Parathyroid adenoma (tissue), 2 donors: ENCODE data around the gene FAM124B.

Experiments used
- H2AFZ ChIP-seq: fragments of 300-600 bp; sonication (generic); one replicate; pipeline ENCODE4 v1.7.0; 2017; ENCODE audit warnings: antibody characterized with exemption, mild to moderate bottlenecking
- H3K27ac ChIP-seq: fragments of 300-600 bp; sonication (generic); one replicate; pipeline ENCODE4 v1.7.0; 2017
- H3K27me3 ChIP-seq: fragments of 300-600 bp; sonication (generic); one replicate; pipeline ENCODE4 v1.7.0; 2017; ENCODE audit warnings: low read length; ENCODE audit not compliant: control insufficient read depth, insufficient read depth
- H3K36me3 ChIP-seq: fragments of 300-600 bp; sonication (generic); one replicate; pipeline ENCODE4 v1.7.0; 2017; ENCODE audit warnings: low read length; ENCODE audit not compliant: control insufficient read depth, insufficient read depth
- H3K4me1 ChIP-seq: fragments of 300-600 bp; sonication (generic); one replicate; pipeline ENCODE4 v1.7.0; 2017; ENCODE audit warnings: control low read depth
- H3K4me2 ChIP-seq: fragments of 300-600 bp; sonication (generic); one replicate; pipeline ENCODE4 v1.7.0; 2017; ENCODE audit warnings: low read length
- H3K4me3 ChIP-seq: fragments of 300-600 bp; sonication (generic); one replicate; pipeline ENCODE4 v1.7.0; 2017; ENCODE audit warnings: low read depth, low read length
- H3K79me2 ChIP-seq: fragments of 300-600 bp; sonication (generic); one replicate; pipeline ENCODE4 v1.7.0; 2017; ENCODE audit warnings: control low read depth
- H3K9ac ChIP-seq: fragments of 300-600 bp; sonication (generic); one replicate; pipeline ENCODE4 v1.7.0; 2017; ENCODE audit warnings: mild to moderate bottlenecking
- H3K9me3 ChIP-seq: fragments of 300-600 bp; sonication (generic); one replicate; pipeline ENCODE4 v1.7.0; 2017; ENCODE audit warnings: low read length; ENCODE audit not compliant: control insufficient read depth
- CTCF ChIP-seq: fragments of 300-600 bp; sonication (generic); IDR thresholded peaks from one replicate; pipeline ENCODE4 v1.7.0; 2017; ENCODE audit warnings: antibody characterized with exemption, mild to moderate bottlenecking
- donor health status: primary hyperparathyroidism.

The FAM124B gene

GRCh38 chr2:224401641-224402342 is at the start of gene FAM124B:
TSS of gene FAM124B (minus strand) at chr2:224402107. CDS start at chr2:224401768, 339 bp downstream.
- Histone ChIP-seq H3K9me3 (no peaks in the 10 kb centered on the region), H3K4me2 (peak within 1 kb of the TSS; percentile 4), H3K9ac (no peak within 1 kb of the TSS), H2AFZ (peak within 1 kb of the TSS; percentile 80), H3K27ac (peak within 1 kb of the TSS; percentile 89), H3K36me3 (no peaks in the 10 kb centered on the region), H3K4me3 (no peak within 1 kb of the TSS), H3K27me3 (no peaks in the 10 kb centered on the region), H3K4me1 (peaks cover 45% of the 10 kb centered on the region), H3K79me2 (peaks cover 10% of the 10 kb centered on the region)
- TF ChIP-seq CTCF, result no peak

- Histone ChIP-seq H3K79me2 (no peaks in the 10 kb centered on the region), H3K27ac (no peak overlapping the region), H3K27me3 (no peaks in the 10 kb centered on the region), H3K9ac (no peak overlapping the region), H3K4me2 (no peak overlapping the region), H3K9me3 (no peaks in the 10 kb centered on the region), H3K4me3 (no peak overlapping the region), H3K4me1 (no peaks in the 10 kb centered on the region), H2AFZ (no peak overlapping the region), H3K36me3 (no peaks in the 10 kb centered on the region)
- TF ChIP-seq CTCF, result peak; percentile 78
Measured at GRCh38 chr2:224449212-224450147, 47.6 kb upstream of the FAM124B start.

GRCh38 chr2:224448236-224448635 is 46.3 kb upstream of the FAM124B start:
- Histone ChIP-seq H3K4me3 (no peak overlapping the region), H3K9me3 (no peaks in the 10 kb centered on the region), H3K9ac (no peak overlapping the region), H3K36me3 (no peaks in the 10 kb centered on the region), H3K4me2 (no peak overlapping the region), H3K27ac (no peak overlapping the region), H3K79me2 (no peaks in the 10 kb centered on the region), H2AFZ (peak overlapping the region; percentile 11), H3K4me1 (no peaks in the 10 kb centered on the region), H3K27me3 (no peaks in the 10 kb centered on the region)
- TF ChIP-seq CTCF, result no peak

- H3K27me3 ChIP-seq, result no peaks in the 10 kb centered on the region
- H3K36me3 ChIP-seq, result no peaks in the 10 kb centered on the region
- no peak overlapping the region for H3K4me3 ChIP-seq
- no peaks in the 10 kb centered on the region for H3K4me1 ChIP-seq
- H3K79me2 ChIP-seq, result no peaks in the 10 kb centered on the region
- no peak overlapping the region for H3K4me2 ChIP-seq
- no peak overlapping the region for H3K27ac ChIP-seq
- no peak overlapping the region for H2AFZ ChIP-seq
- no peaks in the 10 kb centered on the region for H3K9me3 ChIP-seq
- no peak overlapping the region for H3K9ac ChIP-seq
- TF ChIP-seq CTCF, result no peak
Measured at GRCh38 chr2:224444783-224445182, 42.9 kb upstream of the FAM124B start.
